Mucosa of descending colon (tissue), 3 donors: ENCODE data around the gene PLEKHA7. TPM values are rescaled to one million over a fixed set of nuclear protein-coding genes. Genes with fewer than 3 reads are reported as not detected.

Experiments
- ATAC-seq: fragments of 200-7000 bp; cut with Tn5 transposase; one replicate; pipeline ENCODE4 v1.9.1; 2020; ENCODE audit warnings: mild to moderate bottlenecking, moderate library complexity
- DNase-seq, 3 donors: peaks; one replicate each; pipeline ENCODE4 v3.0.0-alpha.2; 2020
- H3K36me3 ChIP-seq: fragments of 200-600 bp; one replicate; pipeline ENCODE4 v1.8.0; 2021; ENCODE audit warnings: low read depth, mild to moderate bottlenecking
- H3K4me1 ChIP-seq: fragments of 200-600 bp; one replicate; pipeline ENCODE4 v1.8.0; 2021; ENCODE audit warnings: low read depth, mild to moderate bottlenecking
- H3K4me3 ChIP-seq: fragments of 200-600 bp; one replicate; pipeline ENCODE4 v1.8.0; 2021; ENCODE audit warnings: mild to moderate bottlenecking
- H3K9me3 ChIP-seq: fragments of 200-600 bp; one replicate; pipeline ENCODE4 v1.8.0; 2021; ENCODE audit warnings: mild to moderate bottlenecking
- intact Hi-C, 2 donors: fragments of 100-400 bp; cut with DNase I in 1 of 2; cut with micrococcal nuclease in 1 of 2; formaldehyde crosslinking; loops; one replicate each; pipeline versions ENCODE4 v1.11.0 to v1.11.1; 2022; cut with DNase I, micrococcal nuclease
- total RNA-seq, 3 donors: library from RNA; stranded (reverse); fragmentation: NEBNext Ultra II Directional in 2 of 3; extraction: Animal tissue kit (Norgen Biotek cat#: 25700) in 2 of 3; gene quantifications; one replicate each; pipeline versions ENCODE4 v1.2.1 to v1.2.4, GENCODE V29; 2021 to 2023
- TF ChIP-seq, protein P1 (sequence below): fragments of 200-600 bp; IDR thresholded peaks from one replicate; pipeline ENCODE4 v1.8.0; 2022; ENCODE audit warnings: antibody characterized with exemption, mild to moderate bottlenecking
- donor health status: DM: no; HTN: no; CAD: no; lungs with moderate emphysema.
- donor health status: DM: no; HTN: no; CAD: no.
- donor health status: DM: no; HTN: yes; CAD: no.

PLEKHA7 gene
- total RNA-seq, 3 donors from 2014 or later = 67.0 to 120 (median 99.6) TPM

DNA sequence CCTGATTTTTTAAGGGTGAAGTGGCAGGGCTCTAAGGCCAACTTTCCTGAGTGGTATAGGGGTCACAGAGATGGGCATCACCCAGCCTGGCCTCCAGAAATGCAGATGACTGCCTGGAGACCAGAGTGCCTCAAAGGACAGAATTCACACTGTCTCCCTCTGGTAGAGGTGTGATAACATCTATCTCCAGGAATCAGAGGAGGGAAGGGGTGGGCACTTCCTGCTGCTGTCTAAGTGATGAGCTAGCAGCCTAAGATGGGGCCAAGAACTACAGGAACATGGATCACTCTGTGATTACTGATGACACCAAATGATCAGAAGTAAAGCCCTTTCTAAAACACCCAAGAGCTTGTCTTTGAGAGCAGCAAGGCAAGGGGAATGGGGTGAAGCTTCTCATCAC lies 213.8 kb downstream of the PLEKHA7 start:
- Histone ChIP-seq H3K4me1 (peaks cover 12% of the 10 kb centered on the region), H3K4me3 (no peak overlapping the region), H3K36me3 (no peaks in the 10 kb centered on the region), H3K9me3 (no peaks in the 10 kb centered on the region)
- intact Hi-C loops = no loop called here
- ATAC-seq (no peak), DNase-seq (no peak)
- TF ChIP-seq, protein P1, sequence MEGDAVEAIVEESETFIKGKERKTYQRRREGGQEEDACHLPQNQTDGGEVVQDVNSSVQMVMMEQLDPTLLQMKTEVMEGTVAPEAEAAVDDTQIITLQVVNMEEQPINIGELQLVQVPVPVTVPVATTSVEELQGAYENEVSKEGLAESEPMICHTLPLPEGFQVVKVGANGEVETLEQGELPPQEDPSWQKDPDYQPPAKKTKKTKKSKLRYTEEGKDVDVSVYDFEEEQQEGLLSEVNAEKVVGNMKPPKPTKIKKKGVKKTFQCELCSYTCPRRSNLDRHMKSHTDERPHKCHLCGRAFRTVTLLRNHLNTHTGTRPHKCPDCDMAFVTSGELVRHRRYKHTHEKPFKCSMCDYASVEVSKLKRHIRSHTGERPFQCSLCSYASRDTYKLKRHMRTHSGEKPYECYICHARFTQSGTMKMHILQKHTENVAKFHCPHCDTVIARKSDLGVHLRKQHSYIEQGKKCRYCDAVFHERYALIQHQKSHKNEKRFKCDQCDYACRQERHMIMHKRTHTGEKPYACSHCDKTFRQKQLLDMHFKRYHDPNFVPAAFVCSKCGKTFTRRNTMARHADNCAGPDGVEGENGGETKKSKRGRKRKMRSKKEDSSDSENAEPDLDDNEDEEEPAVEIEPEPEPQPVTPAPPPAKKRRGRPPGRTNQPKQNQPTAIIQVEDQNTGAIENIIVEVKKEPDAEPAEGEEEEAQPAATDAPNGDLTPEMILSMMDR = no peak

DNA sequence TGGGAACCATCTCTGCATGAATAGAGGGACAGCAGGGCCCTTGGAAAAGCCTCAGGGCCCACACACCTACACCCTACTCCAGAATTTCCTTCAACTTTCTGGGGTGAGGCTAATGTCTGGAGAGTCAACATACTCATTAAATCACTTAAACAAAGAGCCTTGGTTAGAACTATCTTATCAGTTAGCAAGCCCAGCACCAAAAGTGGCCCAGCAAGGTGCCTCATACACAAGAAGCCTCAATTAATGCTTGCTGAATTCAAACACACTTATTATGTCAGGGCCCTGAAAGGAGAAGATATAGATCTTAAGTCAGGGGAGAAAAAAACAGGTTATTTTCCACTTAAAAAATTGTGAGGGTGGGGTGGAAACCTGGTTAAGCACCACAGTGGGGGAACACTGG lies 214.3 kb downstream of the PLEKHA7 start:
- intact Hi-C loops = no loop called here
- ATAC-seq (no peak), DNase-seq (no peak)
- TF ChIP-seq, protein P1 = no peak
- H3K9me3 ChIP-seq = no peaks in the 10 kb centered on the region
- no peak overlapping the region for H3K4me3 ChIP-seq
- H3K4me1 ChIP-seq = peaks cover 9% of the 10 kb centered on the region
- H3K36me3 ChIP-seq = no peaks in the 10 kb centered on the region

DNA sequence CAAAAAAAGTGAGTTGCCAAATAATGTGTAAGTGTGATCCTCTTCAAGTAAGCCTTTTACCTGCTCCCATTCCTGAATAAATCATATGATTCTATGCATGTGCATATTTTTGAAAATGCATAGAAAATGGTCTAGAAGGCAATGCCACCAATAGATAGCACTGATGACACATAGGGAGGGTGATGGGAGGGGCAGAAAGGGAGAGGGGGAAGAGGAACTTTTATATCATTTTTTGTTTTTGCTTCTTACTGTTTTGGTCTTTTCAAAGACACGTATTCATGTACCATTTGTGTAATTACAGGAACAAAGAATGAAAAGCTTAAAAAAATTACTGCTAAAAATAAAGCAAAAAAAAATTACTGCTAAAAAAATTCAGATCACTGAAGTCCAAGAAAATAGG lies 215.0 kb downstream of the PLEKHA7 start:
- H3K4me3 ChIP-seq = no peak overlapping the region
- ATAC-seq (no peak), DNase-seq (no peak)
- TF ChIP-seq, protein P1 = no peak
- intact Hi-C loops = no loop called here
- peaks cover 6% of the 10 kb centered on the region for H3K4me1 ChIP-seq
- H3K36me3 ChIP-seq = no peaks in the 10 kb centered on the region
- H3K9me3 ChIP-seq = no peaks in the 10 kb centered on the region

DNA sequence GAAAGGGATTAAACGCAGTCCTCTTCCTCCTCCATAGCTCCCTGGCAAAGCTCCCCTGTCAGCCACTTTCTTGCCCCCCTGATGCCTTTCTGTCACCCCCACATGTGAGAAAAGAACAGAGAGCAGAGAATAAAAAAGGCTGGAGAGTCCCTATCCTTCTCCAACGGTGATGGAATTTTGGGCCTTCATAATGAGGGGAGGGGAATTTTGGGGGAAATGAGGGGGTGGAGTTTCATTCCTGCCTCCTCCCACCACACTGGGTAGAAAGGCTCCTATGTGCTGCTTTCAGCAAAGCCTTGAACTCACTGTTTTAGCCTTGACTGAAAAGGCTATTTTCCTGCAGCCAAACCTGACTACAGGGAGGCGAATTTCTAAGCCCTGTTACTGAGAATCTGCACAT lies 216.4 kb downstream of the PLEKHA7 start:
- TF ChIP-seq, protein P1 = no peak
- intact Hi-C loops = no loop called here
- DNase-seq (no peak), ATAC-seq (no peak)
- Histone ChIP-seq H3K4me1 (no peaks in the 10 kb centered on the region), H3K4me3 (no peak overlapping the region), H3K9me3 (no peaks in the 10 kb centered on the region), H3K36me3 (no peaks in the 10 kb centered on the region)

DNA sequence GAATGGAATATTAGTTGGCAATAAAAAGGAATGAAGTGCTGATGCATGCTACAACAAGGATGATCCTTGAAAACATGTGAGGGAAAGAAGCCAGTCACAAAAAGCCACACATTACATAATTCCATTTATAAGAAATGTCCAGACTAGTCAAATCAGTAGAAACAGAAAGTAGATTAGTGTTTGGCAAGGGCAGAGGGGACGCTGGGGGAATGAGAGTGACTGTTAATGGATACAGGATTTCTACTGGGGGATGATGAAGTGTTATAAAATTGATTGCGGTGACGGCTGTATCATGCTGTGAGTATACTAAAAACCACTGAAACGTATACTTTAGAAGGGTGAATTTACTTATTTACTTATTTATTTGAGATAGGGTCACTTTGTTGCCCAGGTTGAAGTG lies 217.9 kb downstream of the PLEKHA7 start:
- no peak for DNase-seq
- no peak for ATAC-seq
- intact Hi-C loops = no loop called here
- Histone ChIP-seq H3K4me1 (no peaks in the 10 kb centered on the region), H3K9me3 (no peaks in the 10 kb centered on the region), H3K4me3 (no peak overlapping the region), H3K36me3 (no peaks in the 10 kb centered on the region)
- TF ChIP-seq, protein P1 = no peak

DNA sequence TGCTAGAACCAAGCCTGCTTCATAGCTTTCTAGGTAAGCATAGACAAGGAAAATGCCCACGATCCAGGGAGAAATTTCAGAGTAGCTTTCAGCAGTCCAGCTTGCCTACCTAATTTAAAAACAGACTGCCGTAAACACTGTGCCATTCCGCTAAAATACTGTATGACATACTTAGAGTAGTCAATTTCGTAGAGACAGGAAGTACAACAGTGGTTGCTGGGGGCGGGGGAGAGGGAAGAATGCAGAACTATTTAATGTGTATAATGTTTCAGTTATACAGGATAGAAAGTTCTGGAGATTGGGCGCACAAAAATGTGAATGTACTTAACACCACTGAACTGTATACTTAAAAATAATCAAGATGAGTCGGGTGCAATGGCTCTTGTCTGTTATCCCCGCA lies 219.1 kb downstream of the PLEKHA7 start:
- no peaks in the 10 kb centered on the region for H3K9me3 ChIP-seq
- TF ChIP-seq, protein P1 = no peak
- H3K36me3 ChIP-seq = no peaks in the 10 kb centered on the region
- intact Hi-C loops = no loop called here
- DNase-seq (peak in 1 of 3 donors; percentile 38), ATAC-seq (no peak)
- H3K4me3 ChIP-seq = no peak overlapping the region
- H3K4me1 ChIP-seq = no peaks in the 10 kb centered on the region
